NCI-H1048 (cell line): ENCODE results near the gene MBNL1.
"Not testable (repeated sequence)": the region's sequence is repeated elsewhere in the genome, so short reads cannot be mapped to it uniquely, and the experiment has no call there.

Source experiments
- DNase-seq: peaks from one replicate; lab custom pipeline; 2025; lab: John Stamatoyannopoulos, UW

The MBNL1 gene

GRCh38 chr3:152350139-152350538 is 81.4 kb downstream of the MBNL1 start:
- no peak for DNase-seq

GRCh38 chr3:152350776-152351175 is 82.0 kb downstream of the MBNL1 start:
- no peak for DNase-seq

GRCh38 chr3:152352554-152352953 is 83.8 kb downstream of the MBNL1 start:
- DNase-seq: no peak

GRCh38 chr3:152353578-152353977 is 84.8 kb downstream of the MBNL1 start:
- no peak for DNase-seq

- no peak for DNase-seq
Observed at GRCh38 chr3:152355744-152356665, 87.3 kb downstream of the MBNL1 start.

GRCh38 chr3:152356870-152357276 is 88.1 kb downstream of the MBNL1 start:
- DNase-seq: no peak

GRCh38 chr3:152357587-152357986 is 88.9 kb downstream of the MBNL1 start:
- DNase-seq: no peak

GRCh38 chr3:152359385-152360248 is 90.9 kb downstream of the MBNL1 start:
- no peak for DNase-seq

GRCh38 chr3:152360302-152360701 is 91.6 kb downstream of the MBNL1 start:
- no peak for DNase-seq

- no peak for DNase-seq
Observed at GRCh38 chr3:152360966-152361365, 92.2 kb downstream of the MBNL1 start.

GRCh38 chr3:152362086-152362485 is 93.4 kb downstream of the MBNL1 start:
- no peak for DNase-seq

GRCh38 chr3:152364237-152364636 is 95.5 kb downstream of the MBNL1 start:
- DNase-seq: no peak

GRCh38 chr3:152365126-152365525 is 96.4 kb downstream of the MBNL1 start:
- DNase-seq: no peak

- DNase-seq: no peak
Observed at GRCh38 chr3:152365766-152366593, 97.3 kb downstream of the MBNL1 start.

- not testable (repeated sequence) for DNase-seq
Observed at GRCh38 chr3:152367192-152367591, 98.5 kb downstream of the MBNL1 start.

- DNase-seq: not testable (repeated sequence)
Observed at GRCh38 chr3:152372633-152373032, 103.9 kb downstream of the MBNL1 start.

GRCh38 chr3:152373379-152373778 is 104.7 kb downstream of the MBNL1 start:
- DNase-seq: no peak

- no peak for DNase-seq
Observed at GRCh38 chr3:152374262-152374990, 105.7 kb downstream of the MBNL1 start.

GRCh38 chr3:152375546-152375945 is 106.8 kb downstream of the MBNL1 start:
- DNase-seq: no peak

GRCh38 chr3:152376351-152377183 is 107.8 kb downstream of the MBNL1 start:
- DNase-seq: no peak
